ENCODE results near the gene GSG1L2. TPM values are rescaled to one million over a fixed set of nuclear protein-coding genes. Genes with fewer than 3 reads are reported as not detected.

GSG1L2 gene
- total RNA-seq: not detected in 2 replicates

DNA sequence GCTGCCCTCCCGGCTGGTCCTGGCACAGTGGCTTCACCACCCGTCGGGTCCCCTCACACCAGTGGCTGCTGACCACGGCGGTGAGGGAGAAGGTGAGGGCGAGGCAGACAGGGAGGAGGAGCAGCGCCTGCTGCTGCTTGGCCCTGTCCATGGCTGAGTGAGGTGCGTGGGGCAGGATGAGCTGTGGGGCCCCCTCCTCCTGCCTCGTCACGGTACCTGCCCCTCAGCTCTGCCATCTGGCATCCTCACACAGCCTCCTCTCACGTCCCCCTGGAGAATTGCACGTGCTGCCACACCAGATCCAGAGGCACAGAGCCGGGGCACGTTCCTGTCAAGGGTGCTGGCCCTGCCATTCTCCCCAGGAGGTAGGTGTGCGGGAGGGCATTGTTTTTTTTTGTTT lies at the start of gene GSG1L2:
Gene GSG1L2, minus strand, starts transcription at position 159 of the 400 bp plus-strand sequence. Its CDS starts 8 bp downstream, at position 151.

GRCh38 chr17:9825641-9826150 lies 3.8 kb upstream of the GSG1L2 start, which contains the start of gene GLP2R:
Gene GLP2R (plus strand): TSS chr17:9825924. CDS start chr17:9826064, 140 bp downstream.

GRCh38 chr17:9790889-9791876 lies 30.7 kb downstream of the GSG1L2 start, which contains the start of gene DHRS7C:
Gene DHRS7C (minus strand): TSS chr17:9791592. CDS start chr17:9791284, 308 bp downstream.

Other genes with a start within 250 kb of the GSG1L2 start
- 46.4 and 60.4 TPM in 2 replicates for gene STX8, start 246.3 kb downstream of the GSG1L2 start, total RNA-seq
- gene CFAP52, start 245.4 kb downstream of the GSG1L2 start, total RNA-seq: 0.36 and 0.65 TPM in 2 replicates
- 0.49 TPM in 2 replicates for gene USP43, start 176.6 kb downstream of the GSG1L2 start, total RNA-seq
- gene DHRS7C, start 30.5 kb downstream of the GSG1L2 start, total RNA-seq: not detected in 2 replicates
- not detected in 2 replicates for gene GLP2R, start 3.8 kb upstream of the GSG1L2 start, total RNA-seq
- gene RCVRN, start 83.2 kb upstream of the GSG1L2 start, total RNA-seq: under 0.01 and 0.16 TPM in 2 replicates

Data from hair follicle dermal papilla cell (primary cell).